Myocyte (in vitro differentiated cells): Measurements from ENCODE around the gene LILRA5. TPM values are rescaled to one million over a fixed set of nuclear protein-coding genes. Genes with fewer than 3 reads are reported as not detected.
"Not testable (repeated sequence)": the region's sequence is repeated elsewhere in the genome, so short reads cannot be mapped to it uniquely, and the experiment has no call there.

Source experiments
- DNase-seq: peaks from one replicate; pipeline ENCODE4 v3.0.0-alpha.2; 2012; ENCODE audit warnings: low read depth
- total RNA-seq: library from RNA; depleted of rRNA; stranded (reverse); fragments of >200 nt; gene quantifications from 2 replicates; pipeline ENCODE4 v1.2.3, GENCODE V29; 2014

The LILRA5 gene
- total RNA-seq, 1 donor from 2014 or later = not detected

GRCh38 chr19:54335164-54335563 is 22.2 kb upstream of the LILRA5 start:
- DNase-seq = no peak

GRCh38 chr19:54333586-54334298 is 20.8 kb upstream of the LILRA5 start:
- DNase-seq = no peak

GRCh38 chr19:54332149-54332548 is 19.2 kb upstream of the LILRA5 start:
- no peak for DNase-seq

- no peak for DNase-seq
Measured at GRCh38 chr19:54331626-54332025, 18.7 kb upstream of the LILRA5 start.

- no peak for DNase-seq
Measured at GRCh38 chr19:54329476-54330165, 16.7 kb upstream of the LILRA5 start.

- DNase-seq = not testable (repeated sequence)
Measured at GRCh38 chr19:54328781-54329180, 15.8 kb upstream of the LILRA5 start.

GRCh38 chr19:54325631-54326030 is 12.7 kb upstream of the LILRA5 start:
- no peak for DNase-seq

GRCh38 chr19:54325194-54325621 is 12.2 kb upstream of the LILRA5 start:
- peak; percentile 44 for DNase-seq

- DNase-seq = no peak
Measured at GRCh38 chr19:54324071-54324470, 11.1 kb upstream of the LILRA5 start.

GRCh38 chr19:54322934-54323333 is 10.0 kb upstream of the LILRA5 start:
- DNase-seq = not testable (repeated sequence)

- not testable (repeated sequence) for DNase-seq
Measured at GRCh38 chr19:54322295-54322694, 9.3 kb upstream of the LILRA5 start.

GRCh38 chr19:54319892-54320670 is 7.1 kb upstream of the LILRA5 start:
- no peak for DNase-seq

GRCh38 chr19:54319049-54319448 is 6.1 kb upstream of the LILRA5 start:
- DNase-seq = no peak

GRCh38 chr19:54317965-54318240 is 4.9 kb upstream of the LILRA5 start:
- no peak for DNase-seq

- no peak for DNase-seq
Measured at GRCh38 chr19:54317108-54317964, 4.4 kb upstream of the LILRA5 start.

- DNase-seq = no peak
Measured at GRCh38 chr19:54316746-54317107, 3.8 kb upstream of the LILRA5 start.

GRCh38 chr19:54315956-54316355 is 3.0 kb upstream of the LILRA5 start:
- no peak for DNase-seq

GRCh38 chr19:54312011-54312410 is 955 bp downstream of the LILRA5 start:
- no peak for DNase-seq

- DNase-seq = no peak
Measured at GRCh38 chr19:54311486-54311885, 1.5 kb downstream of the LILRA5 start.

- no peak for DNase-seq
Measured at GRCh38 chr19:54310543-54310942, 2.4 kb downstream of the LILRA5 start.

- no peak for DNase-seq
Measured at GRCh38 chr19:54309811-54310210, 3.2 kb downstream of the LILRA5 start.
